WERI-Rb-1 (cell line): ENCODE data around the gene SGSM2.
A peak's percentile ranks its signal among the peaks of the same experiment; 100 is the strongest.

Source experiments
- DNase-seq: peaks from one replicate; pipeline ENCODE4 v3.0.0-alpha.2; 2020
- H3K27ac ChIP-seq: fragments of 250-450 bp; sonication (Bioruptor Pico); 2 replicates; pipeline ENCODE4 v1.5.1; 2020; ENCODE audit warnings: mild to moderate bottlenecking, moderate library complexity
- H3K27me3 ChIP-seq: fragments of 250-450 bp; sonication (Bioruptor Pico); 2 replicates; pipeline ENCODE4 v1.5.1; 2021; ENCODE audit warnings: mild to moderate bottlenecking, low read depth, moderate library complexity; ENCODE audit not compliant: insufficient read depth, severe bottlenecking
- H3K36me3 ChIP-seq: fragments of 250-450 bp; sonication (Bioruptor Pico); 2 replicates; pipeline ENCODE4 v1.5.1; 2020; ENCODE audit warnings: mild to moderate bottlenecking, moderate library complexity
- H3K4me3 ChIP-seq: 2 replicates; pipeline ENCODE4 v1.5.1; 2011; ENCODE audit warnings: low read depth, mild to moderate bottlenecking, control low read depth, low read length
- H3K9me3 ChIP-seq: fragments of 250-450 bp; sonication (Bioruptor Pico); 2 replicates; pipeline ENCODE4 v1.5.1; 2021; ENCODE audit warnings: mild to moderate bottlenecking, moderate library complexity; ENCODE audit not compliant: severe bottlenecking
- TF ChIP-seq, protein P1 (sequence below): IDR thresholded peaks from 2 replicates; pipeline ENCODE4 v1.5.1; 2011; ENCODE audit warnings: low read depth, mild to moderate bottlenecking, control low read depth, inconsistent platforms, low read length

Gene SGSM2

DNA sequence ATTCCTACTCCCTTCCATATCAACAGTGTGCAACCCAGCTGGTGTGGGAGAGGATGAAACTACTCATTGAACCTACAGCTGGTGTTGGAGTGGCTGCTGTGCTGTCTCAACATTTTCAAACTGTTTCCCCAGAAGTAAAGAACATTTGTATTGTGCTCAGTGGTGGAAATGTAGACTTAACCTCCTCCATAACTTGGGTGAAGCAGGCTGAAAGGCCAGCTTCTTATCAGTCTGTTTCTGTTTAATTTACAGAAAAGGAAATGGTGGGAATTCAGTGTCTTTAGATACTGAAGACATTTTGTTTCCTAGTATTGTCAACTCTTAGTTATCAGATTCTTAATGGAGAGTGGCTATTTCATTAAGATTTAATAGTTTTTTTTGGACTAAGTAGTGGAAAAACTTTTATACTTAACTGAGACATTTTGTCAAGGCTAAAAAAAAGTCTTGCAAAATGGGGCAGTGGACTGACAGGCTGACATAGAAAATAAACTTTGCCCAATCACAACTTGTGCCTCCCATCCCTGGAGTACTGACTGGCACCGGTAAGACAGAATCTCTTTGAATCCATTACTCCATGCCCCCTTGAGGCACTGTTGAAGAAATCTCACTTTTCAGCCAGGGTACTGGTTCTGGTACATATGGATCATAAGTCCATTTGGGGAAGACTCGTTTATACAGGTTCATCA lies 13.5 kb upstream of the SGSM2 start:
- H3K27me3 ChIP-seq = no peaks in the 10 kb centered on the region
- H3K4me3 ChIP-seq = no peak overlapping the region
- TF ChIP-seq, protein P1, sequence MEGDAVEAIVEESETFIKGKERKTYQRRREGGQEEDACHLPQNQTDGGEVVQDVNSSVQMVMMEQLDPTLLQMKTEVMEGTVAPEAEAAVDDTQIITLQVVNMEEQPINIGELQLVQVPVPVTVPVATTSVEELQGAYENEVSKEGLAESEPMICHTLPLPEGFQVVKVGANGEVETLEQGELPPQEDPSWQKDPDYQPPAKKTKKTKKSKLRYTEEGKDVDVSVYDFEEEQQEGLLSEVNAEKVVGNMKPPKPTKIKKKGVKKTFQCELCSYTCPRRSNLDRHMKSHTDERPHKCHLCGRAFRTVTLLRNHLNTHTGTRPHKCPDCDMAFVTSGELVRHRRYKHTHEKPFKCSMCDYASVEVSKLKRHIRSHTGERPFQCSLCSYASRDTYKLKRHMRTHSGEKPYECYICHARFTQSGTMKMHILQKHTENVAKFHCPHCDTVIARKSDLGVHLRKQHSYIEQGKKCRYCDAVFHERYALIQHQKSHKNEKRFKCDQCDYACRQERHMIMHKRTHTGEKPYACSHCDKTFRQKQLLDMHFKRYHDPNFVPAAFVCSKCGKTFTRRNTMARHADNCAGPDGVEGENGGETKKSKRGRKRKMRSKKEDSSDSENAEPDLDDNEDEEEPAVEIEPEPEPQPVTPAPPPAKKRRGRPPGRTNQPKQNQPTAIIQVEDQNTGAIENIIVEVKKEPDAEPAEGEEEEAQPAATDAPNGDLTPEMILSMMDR = no peak
- DNase-seq = no peak
- H3K27ac ChIP-seq = no peak overlapping the region
- peaks cover 53% of the 10 kb centered on the region for H3K36me3 ChIP-seq
- H3K9me3 ChIP-seq = no peaks in the 10 kb centered on the region

DNA sequence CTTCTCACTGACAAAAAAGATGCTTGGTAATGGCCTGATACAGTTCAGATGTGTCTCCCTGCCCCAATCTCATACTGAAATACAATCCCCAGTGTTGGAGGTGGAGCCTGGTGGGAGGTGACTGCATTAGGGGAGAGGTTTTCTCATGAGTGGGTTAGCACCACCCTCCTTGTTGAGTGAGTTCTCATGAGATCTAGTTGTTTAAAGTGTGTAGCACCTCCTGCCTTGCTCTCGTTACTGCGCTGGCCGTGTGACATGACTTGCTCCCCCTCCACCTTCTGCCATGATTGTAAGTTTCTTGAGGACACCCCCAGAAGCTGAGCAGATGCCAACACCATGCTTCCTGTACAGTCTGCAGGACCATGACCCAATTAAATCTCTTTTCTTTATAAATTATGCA lies 6.0 kb upstream of the SGSM2 start:
- H3K36me3 ChIP-seq = peaks cover 86% of the 10 kb centered on the region
- H3K9me3 ChIP-seq = no peaks in the 10 kb centered on the region
- no peak for DNase-seq
- H3K4me3 ChIP-seq = no peak overlapping the region
- TF ChIP-seq, protein P1 = no peak
- no peaks in the 10 kb centered on the region for H3K27me3 ChIP-seq
- H3K27ac ChIP-seq = no peak overlapping the region

DNA sequence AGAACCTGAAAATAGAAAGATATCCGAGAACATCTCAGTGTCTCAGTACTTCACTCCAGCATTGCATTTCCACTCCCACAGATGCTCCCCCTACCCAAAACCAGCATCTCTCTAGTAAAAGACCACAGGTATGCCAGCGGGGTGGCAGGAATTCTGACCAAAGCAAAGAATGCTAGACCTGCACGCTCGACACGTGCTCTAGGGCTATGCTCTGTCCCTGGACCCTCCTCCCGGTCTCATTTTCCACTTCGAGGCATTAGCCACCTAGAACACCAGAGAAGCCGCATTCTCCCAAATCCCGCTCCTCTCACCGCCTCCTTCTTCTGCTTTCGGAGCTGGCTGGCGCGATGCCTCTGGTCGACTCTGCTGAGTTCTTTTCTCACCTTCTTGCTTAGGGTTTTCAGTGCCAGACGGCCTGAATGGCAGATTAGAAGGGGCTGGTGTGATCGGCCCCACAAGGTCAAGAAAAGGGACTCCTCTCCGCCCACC lies 1.5 kb upstream of the SGSM2 start:
- H3K36me3 ChIP-seq = peaks cover 56% of the 10 kb centered on the region
- H3K9me3 ChIP-seq = no peaks in the 10 kb centered on the region
- H3K27ac ChIP-seq = peak overlapping the region; percentile 83
- no peaks in the 10 kb centered on the region for H3K27me3 ChIP-seq
- DNase-seq = no peak
- TF ChIP-seq, protein P1 = no peak
- peak overlapping the region; percentile 76 for H3K4me3 ChIP-seq

DNA sequence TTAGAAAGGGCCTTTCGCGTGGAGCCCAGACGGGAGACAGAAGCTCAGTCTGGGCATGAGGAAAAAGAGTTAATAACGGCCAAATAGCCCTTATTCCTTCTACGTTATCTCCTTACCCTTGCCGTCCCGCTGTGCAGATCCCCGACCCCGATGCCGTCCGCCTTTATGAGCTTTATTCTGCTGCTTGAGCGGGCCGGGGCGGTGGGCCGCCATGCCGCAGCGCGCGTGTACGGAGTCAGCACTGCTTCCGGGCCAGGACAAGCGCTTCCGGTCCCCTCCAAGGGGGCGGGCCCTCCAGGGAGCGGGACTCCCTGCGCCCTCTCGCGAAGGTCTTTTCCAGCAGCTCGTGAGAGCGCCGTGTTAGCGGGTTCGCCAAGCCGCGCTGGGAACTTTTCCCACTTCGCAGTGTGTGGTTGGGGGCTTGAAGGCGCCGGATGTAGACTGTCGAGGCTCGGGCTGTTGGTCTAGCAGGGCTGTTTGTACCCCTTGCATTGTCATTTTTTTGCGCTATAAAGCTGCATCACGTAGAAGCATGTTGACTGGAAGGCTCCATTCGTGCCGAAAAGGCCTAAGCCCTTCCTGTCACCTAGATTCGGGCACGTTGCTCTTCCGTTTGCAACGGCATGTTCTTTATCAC lies 968 bp upstream of the SGSM2 start, which contains the start of gene TSR1:
Gene TSR1 (minus strand): TSS at position 243 of the 637 bp plus-strand sequence. CDS start 30 bp downstream, at position 213.
- H3K27ac ChIP-seq = peak within 1 kb of the TSS; percentile 83
- TF ChIP-seq, protein P1 = peak; percentile 52; the same call in 1 of the 2 replicates
- DNase-seq = peak; percentile 93
- H3K4me3 ChIP-seq = peak within 1 kb of the TSS; percentile 76
- H3K27me3 ChIP-seq = no peaks in the 10 kb centered on the region
- peaks cover 51% of the 10 kb centered on the region for H3K36me3 ChIP-seq
- H3K9me3 ChIP-seq = no peaks in the 10 kb centered on the region

DNA sequence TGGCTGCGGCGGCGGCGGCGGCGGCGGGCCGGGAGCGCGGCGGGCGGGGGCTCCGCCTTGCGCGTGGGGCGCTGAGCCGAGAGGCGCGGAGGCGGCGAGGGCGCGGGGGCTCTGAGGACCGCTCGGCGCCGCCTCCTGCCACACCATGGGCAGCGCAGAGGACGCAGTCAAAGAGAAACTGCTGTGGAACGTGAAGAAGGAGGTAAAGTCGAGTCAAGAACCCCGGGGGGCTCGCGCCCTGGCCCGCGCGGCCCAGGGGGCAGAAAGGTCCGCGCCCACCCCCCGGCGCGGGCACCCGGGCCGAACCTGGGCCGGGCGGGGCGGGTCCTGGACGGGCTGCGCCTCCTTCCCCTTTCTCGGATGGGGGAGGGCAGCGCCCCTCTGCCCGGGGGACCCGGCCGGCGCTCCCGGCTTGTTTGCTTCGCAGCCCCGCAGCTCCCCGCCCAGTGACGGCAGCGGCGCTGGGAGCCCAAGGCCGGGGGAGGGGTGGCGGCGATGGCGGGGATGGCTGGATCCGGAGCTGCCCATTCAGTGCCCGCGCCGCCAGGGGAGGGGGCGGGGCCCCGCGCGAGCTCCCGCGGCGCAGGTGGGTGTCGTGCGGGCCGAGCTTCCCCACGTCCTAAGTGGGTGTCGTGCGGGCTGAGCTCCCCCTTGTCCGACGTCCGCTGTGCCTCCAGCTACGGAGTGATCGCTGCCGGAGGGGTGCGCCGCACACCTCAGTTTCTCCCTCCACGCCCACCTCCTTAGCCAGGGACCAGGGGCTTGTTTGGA lies 428 bp downstream of the SGSM2 start:
- Histone ChIP-seq H3K36me3 (peaks cover 44% of the 10 kb centered on the region), H3K9me3 (no peaks in the 10 kb centered on the region), H3K27me3 (no peaks in the 10 kb centered on the region), H3K4me3 (peak overlapping the region; percentile 76), H3K27ac (peak overlapping the region; percentile 78)
- TF ChIP-seq, protein P1 = no peak
- DNase-seq = peak; percentile 63
